ENCODE data around the gene TOPAZ1. TPM values are rescaled to one million over a fixed set of nuclear protein-coding genes. Genes with fewer than 3 reads are reported as not detected.

The TOPAZ1 gene
- total RNA-seq, 2 experiments from 2014 or later: not detected

- peaks cover 17% of the 10 kb centered on the region for H3K9me3 Mint-ChIP-seq (ENCODE audit: low read depth)
- ChIA-PET POLR2A (no interaction called here), CTCF (interaction anchor here (0.7 kb wide), 1 partner anchor 31 kb away, joined by 3 read pairs; no protein-coding TSS in a partner anchor)
- no peak overlapping the region for H3K4me3 Mint-ChIP-seq
- peaks cover 25% of the 10 kb centered on the region for H3K27me3 Mint-ChIP-seq
- no peak for DNase-seq
- intact Hi-C loops (cut with DNase I, micrococcal nuclease): no loop called here
- H3K36me3 Mint-ChIP-seq (ENCODE audit: low read depth): peaks cover 3% of the 10 kb centered on the region
- no peaks in the 10 kb centered on the region for H3K4me1 Mint-ChIP-seq
- H3K27ac Mint-ChIP-seq: no peak overlapping the region
- ATAC-seq: no peak
These were observed 6.5 kb downstream of the TOPAZ1 start for GRCh38 chr3:44248152-44248551.

GRCh38 chr3:44252332-44252959, 10.8 kb downstream of the TOPAZ1 start:
- Mint-ChIP-seq H3K27me3 (peaks cover 14% of the 10 kb centered on the region), H3K4me1 (no peaks in the 10 kb centered on the region), H3K9me3 (ENCODE audit: low read depth) (peaks cover 17% of the 10 kb centered on the region), H3K4me3 (no peak overlapping the region), H3K36me3 (ENCODE audit: low read depth) (peaks cover 3% of the 10 kb centered on the region), H3K27ac (no peak overlapping the region)
- DNase-seq (no peak), ATAC-seq (no peak)
- intact Hi-C loops (cut with DNase I, micrococcal nuclease): no loop called here
- CTCF ChIA-PET: interaction anchor here (0.7 kb wide), 1 partner anchor 53 kb away, joined by 3 read pairs; no protein-coding TSS in a partner anchor
- POLR2A ChIA-PET: no interaction called here

- Mint-ChIP-seq H3K27ac (no peak overlapping the region), H3K27me3 (peaks cover 7% of the 10 kb centered on the region), H3K9me3 (ENCODE audit: low read depth) (no peaks in the 10 kb centered on the region), H3K36me3 (ENCODE audit: low read depth) (no peaks in the 10 kb centered on the region), H3K4me3 (no peak overlapping the region), H3K4me1 (no peaks in the 10 kb centered on the region)
- intact Hi-C loops (cut with DNase I, micrococcal nuclease): no loop called here
- ATAC-seq (no peak), DNase-seq (no peak)
- ChIA-PET POLR2A (no interaction called here), CTCF (no interaction called here)
These were observed 17.7 kb downstream of the TOPAZ1 start for GRCh38 chr3:44259404-44259803.

GRCh38 chr3:44264146-44264545, 22.5 kb downstream of the TOPAZ1 start:
- H3K4me1 Mint-ChIP-seq: peaks cover 6% of the 10 kb centered on the region
- intact Hi-C loops (cut with DNase I, micrococcal nuclease): no loop called here
- H3K27ac Mint-ChIP-seq: no peak overlapping the region
- peaks cover 10% of the 10 kb centered on the region for H3K27me3 Mint-ChIP-seq
- H3K36me3 Mint-ChIP-seq (ENCODE audit: low read depth): no peaks in the 10 kb centered on the region
- DNase-seq: no peak
- CTCF ChIA-PET: no interaction called here
- POLR2A ChIA-PET: no interaction called here
- no peak for ATAC-seq
- H3K4me3 Mint-ChIP-seq: no peak overlapping the region
- no peaks in the 10 kb centered on the region for H3K9me3 Mint-ChIP-seq (ENCODE audit: low read depth)

- intact Hi-C loops (cut with DNase I, micrococcal nuclease): no loop called here
These were observed 24.1 kb downstream of the TOPAZ1 start for GRCh38 chr3:44265815-44266214.

GRCh38 chr3:44272191-44272590, 30.5 kb downstream of the TOPAZ1 start:
- peaks cover 3% of the 10 kb centered on the region for H3K9me3 Mint-ChIP-seq (ENCODE audit: low read depth)
- H3K27me3 Mint-ChIP-seq: peaks cover 9% of the 10 kb centered on the region
- no peak for ATAC-seq
- ChIA-PET POLR2A (no interaction called here), CTCF (interaction anchor here (0.7 kb wide), 1 partner anchor 50 kb away, joined by 3 read pairs; no protein-coding TSS in a partner anchor)
- H3K4me1 Mint-ChIP-seq: no peaks in the 10 kb centered on the region
- no peak overlapping the region for H3K27ac Mint-ChIP-seq
- no peak overlapping the region for H3K4me3 Mint-ChIP-seq
- no peaks in the 10 kb centered on the region for H3K36me3 Mint-ChIP-seq (ENCODE audit: low read depth)
- DNase-seq: no peak
- intact Hi-C loops (cut with DNase I, micrococcal nuclease): no loop called here

More at GRCh38 chr3:44265815-44266214, 24.1 kb downstream of the TOPAZ1 start:
- H3K9me3 Mint-ChIP-seq (ENCODE audit: low read depth): no peaks in the 10 kb centered on the region
- H3K4me3 Mint-ChIP-seq: no peak overlapping the region
- H3K27me3 Mint-ChIP-seq: peaks cover 7% of the 10 kb centered on the region
- POLR2A ChIA-PET: no interaction called here
- H3K27ac Mint-ChIP-seq: no peak overlapping the region
- CTCF ChIA-PET: no interaction called here
- H3K36me3 Mint-ChIP-seq (ENCODE audit: low read depth): no peaks in the 10 kb centered on the region
- ATAC-seq (no peak), DNase-seq (no peak)
- H3K4me1 Mint-ChIP-seq: peaks cover 6% of the 10 kb centered on the region

GRCh38 chr3:44277925-44278324, 36.2 kb downstream of the TOPAZ1 start:
- Mint-ChIP-seq H3K9me3 (ENCODE audit: low read depth) (peaks cover 4% of the 10 kb centered on the region), H3K4me1 (no peaks in the 10 kb centered on the region), H3K36me3 (ENCODE audit: low read depth) (no peaks in the 10 kb centered on the region), H3K27ac (no peak overlapping the region), H3K27me3 (peaks cover 16% of the 10 kb centered on the region), H3K4me3 (no peak overlapping the region)
- CTCF ChIA-PET: no interaction called here
- intact Hi-C loops (cut with DNase I, micrococcal nuclease): no loop called here
- ATAC-seq: no peak
- POLR2A ChIA-PET: no interaction called here
- no peak for DNase-seq

- no peak for DNase-seq
- H3K36me3 Mint-ChIP-seq (ENCODE audit: low read depth): no peaks in the 10 kb centered on the region
- ATAC-seq: no peak
- ChIA-PET POLR2A (no interaction called here), CTCF (no interaction called here)
- no peak overlapping the region for H3K27ac Mint-ChIP-seq
- intact Hi-C loops (cut with DNase I, micrococcal nuclease): no loop called here
- H3K27me3 Mint-ChIP-seq: peaks cover 18% of the 10 kb centered on the region
- H3K9me3 Mint-ChIP-seq (ENCODE audit: low read depth): peaks cover 1% of the 10 kb centered on the region
- H3K4me1 Mint-ChIP-seq: no peaks in the 10 kb centered on the region
- no peak overlapping the region for H3K4me3 Mint-ChIP-seq
These were observed 38.4 kb downstream of the TOPAZ1 start for GRCh38 chr3:44280077-44280476.

GRCh38 chr3:44280631-44281030, 38.9 kb downstream of the TOPAZ1 start:
- Mint-ChIP-seq H3K9me3 (ENCODE audit: low read depth) (peaks cover 1% of the 10 kb centered on the region), H3K4me3 (no peak overlapping the region), H3K27me3 (peaks cover 15% of the 10 kb centered on the region), H3K36me3 (ENCODE audit: low read depth) (no peaks in the 10 kb centered on the region), H3K27ac (no peak overlapping the region), H3K4me1 (no peaks in the 10 kb centered on the region)
- intact Hi-C loops (cut with DNase I, micrococcal nuclease): no loop called here
- ChIA-PET CTCF (no interaction called here), POLR2A (no interaction called here)
- DNase-seq: no peak
- no peak for ATAC-seq

- ATAC-seq (peak; percentile 49), DNase-seq (peak; percentile 15)
- Mint-ChIP-seq H3K36me3 (ENCODE audit: low read depth) (no peaks in the 10 kb centered on the region), H3K9me3 (ENCODE audit: low read depth) (no peaks in the 10 kb centered on the region), H3K27me3 (peaks cover 8% of the 10 kb centered on the region), H3K4me3 (no peak overlapping the region), H3K4me1 (no peaks in the 10 kb centered on the region), H3K27ac (no peak overlapping the region)
- CTCF ChIA-PET: interaction anchor here (0.9 kb wide), 1 partner anchor 39 kb away, joined by 3 read pairs; no protein-coding TSS in a partner anchor
- POLR2A ChIA-PET: no interaction called here
- intact Hi-C loops (cut with DNase I, micrococcal nuclease): no loop called here
These were observed 43.3 kb downstream of the TOPAZ1 start for GRCh38 chr3:44284949-44285348.

GRCh38 chr3:44289882-44290462, 48.3 kb downstream of the TOPAZ1 start:
- no peaks in the 10 kb centered on the region for H3K36me3 Mint-ChIP-seq (ENCODE audit: low read depth)
- intact Hi-C loops (cut with DNase I, micrococcal nuclease): no loop called here
- DNase-seq: no peak
- H3K4me3 Mint-ChIP-seq: no peak overlapping the region
- no peaks in the 10 kb centered on the region for H3K9me3 Mint-ChIP-seq (ENCODE audit: low read depth)
- ATAC-seq: no peak
- no peak overlapping the region for H3K27ac Mint-ChIP-seq
- no peaks in the 10 kb centered on the region for H3K4me1 Mint-ChIP-seq
- POLR2A ChIA-PET: no interaction called here
- peaks cover 8% of the 10 kb centered on the region for H3K27me3 Mint-ChIP-seq
- CTCF ChIA-PET: interaction anchor here (0.6 to 1.0 kb wide), 2 partner anchors 11 to 1370 kb away, joined by 3 to 4 read pairs; no protein-coding TSS in a partner anchor

- DNase-seq: no peak
- CTCF ChIA-PET: interaction anchor here (0.8 kb wide), 1 partner anchor 11 kb away, joined by 3 read pairs; no protein-coding TSS in a partner anchor
- H3K27me3 Mint-ChIP-seq: peaks cover 10% of the 10 kb centered on the region
- no peaks in the 10 kb centered on the region for H3K4me1 Mint-ChIP-seq
- H3K27ac Mint-ChIP-seq: no peak overlapping the region
- POLR2A ChIA-PET: no interaction called here
- H3K4me3 Mint-ChIP-seq: no peak overlapping the region
- H3K9me3 Mint-ChIP-seq (ENCODE audit: low read depth): no peaks in the 10 kb centered on the region
- H3K36me3 Mint-ChIP-seq (ENCODE audit: low read depth): no peaks in the 10 kb centered on the region
- no peak for ATAC-seq
- intact Hi-C loops (cut with DNase I, micrococcal nuclease): no loop called here
These were observed 50.6 kb downstream of the TOPAZ1 start for GRCh38 chr3:44292276-44292675.
